Neural cell (in vitro differentiated cells): ENCODE data around the gene IRX6.

ENCODE experiments used
- CTCF ChIP-seq: fragments of 450-650 bp; IDR thresholded peaks from 2 replicates; pipeline ENCODE4 v1.5.1; 2014; ENCODE audit warnings: antibody characterized with exemption, mild to moderate bottlenecking, moderate library complexity; ENCODE audit not compliant: poor library complexity, severe bottlenecking
- EP300 ChIP-seq: fragments of 450-650 bp; conservative IDR thresholded peaks from 2 replicates; pipeline ENCODE4 v1.6.1; 2014; ENCODE audit warnings: antibody characterized with exemption, mild to moderate bottlenecking, moderate library complexity; ENCODE audit not compliant: poor library complexity, severe bottlenecking
- EZH2 ChIP-seq: fragments of 200-600, 300-800 bp; shearing (Covaris generic), sonication (generic); IDR thresholded peaks from 2 replicates; pipeline ENCODE4 v1.6.1; 2014; ENCODE audit warnings: antibody characterized with exemption, low read length, borderline replicate concordance, mild to moderate bottlenecking; ENCODE audit not compliant: insufficient read depth, poor library complexity, severe bottlenecking
- POLR2AphosphoS5 ChIP-seq: IDR thresholded peaks from 2 replicates; pipeline ENCODE4 v1.6.1; 2012
- REST ChIP-seq: IDR thresholded peaks from 2 replicates; pipeline ENCODE4 v1.6.1; 2012; ENCODE audit warnings: borderline replicate concordance
- SMC3 ChIP-seq: fragments of 450-650 bp; conservative IDR thresholded peaks from 2 replicates; pipeline ENCODE4 v1.6.1; 2014; ENCODE audit warnings: antibody characterized with exemption, mild to moderate bottlenecking, moderate library complexity; ENCODE audit not compliant: poor library complexity

DNA sequence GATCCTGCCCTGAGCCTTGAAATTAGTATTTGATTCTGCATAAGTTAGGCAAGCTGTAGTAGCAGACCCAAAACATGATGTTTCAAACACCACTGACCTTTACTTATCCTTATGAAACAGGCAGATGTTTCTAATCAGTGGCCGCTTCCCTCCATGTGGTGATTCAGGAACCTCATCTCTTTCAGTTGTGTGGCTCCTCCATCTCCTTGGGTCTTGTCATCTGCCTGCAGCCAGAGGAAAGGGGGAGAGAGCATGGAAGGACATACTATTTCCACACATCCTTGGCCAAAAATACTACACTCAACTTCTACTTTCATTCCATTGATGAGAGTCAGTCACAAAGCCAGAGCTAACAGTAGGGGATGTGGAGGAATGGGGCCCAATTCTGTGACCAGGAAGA, 41.6 kb upstream of the IRX6 start:
- TF ChIP-seq CTCF (no peak), SMC3 (no peak), EP300 (no peak), EZH2 (no peak), REST (no peak), POLR2AphosphoS5 (no peak)
